Erythroblast (primary cell): ENCODE results near the gene PRKD1.

Experiments used
- GATA1 ChIP-seq: IDR thresholded peaks from 2 replicates; pipeline ENCODE4 v1.6.1; 2011; ENCODE audit warnings: low read depth, mild to moderate bottlenecking, control low read depth, low read length, moderate library complexity
- POLR2A ChIP-seq: IDR thresholded peaks from 2 replicates; pipeline ENCODE4 v1.6.1; 2011; ENCODE audit warnings: mild to moderate bottlenecking, low read length

- TF ChIP-seq POLR2A (no peak), GATA1 (no peak)
Observed at GRCh38 chr14:29799464-29800095, 128.1 kb downstream of the PRKD1 start.
